Stimulated activated CD4-positive, alpha-beta T cell treated with anti-CD3 and anti-CD28 coated beads, Interleukin-4, amount 100 ng/mL, for 1 hour (primary cell): Measurements from ENCODE around the gene TSG101.
A peak's percentile ranks its signal among the peaks of the same experiment; 100 is the strongest.

Experiments
- DNase-seq: peaks from one replicate; pipeline ENCODE4 v3.0.0-alpha.2; 2020

Gene TSG101

GRCh38 chr11:18492888-18493287 lies 33.9 kb downstream of the TSG101 start:
- no peak for DNase-seq

- DNase-seq, result no peak
Observed at GRCh38 chr11:18491924-18492323, 34.8 kb downstream of the TSG101 start.

- no peak for DNase-seq
Observed at GRCh38 chr11:18490736-18491485, 35.8 kb downstream of the TSG101 start.

GRCh38 chr11:18490319-18490718 lies 36.4 kb downstream of the TSG101 start:
- no peak for DNase-seq

- DNase-seq, result no peak
Observed at GRCh38 chr11:18485913-18486528, 40.7 kb downstream of the TSG101 start.

- DNase-seq, result no peak
Observed at GRCh38 chr11:18479063-18479462, 47.7 kb downstream of the TSG101 start.

GRCh38 chr11:18472587-18472986 lies 54.2 kb downstream of the TSG101 start:
- DNase-seq, result no peak

GRCh38 chr11:18471995-18472394 lies 54.7 kb downstream of the TSG101 start:
- no peak for DNase-seq

- DNase-seq, result no peak
Observed at GRCh38 chr11:18468961-18469360, 57.8 kb downstream of the TSG101 start.

- DNase-seq, result no peak
Observed at GRCh38 chr11:18468059-18468458, 58.7 kb downstream of the TSG101 start.

GRCh38 chr11:18466402-18466801 lies 60.3 kb downstream of the TSG101 start:
- DNase-seq, result no peak

- no peak for DNase-seq
Observed at GRCh38 chr11:18463439-18463838, 63.3 kb downstream of the TSG101 start.

GRCh38 chr11:18461909-18462308 lies 64.8 kb downstream of the TSG101 start:
- DNase-seq, result no peak

- no peak for DNase-seq
Observed at GRCh38 chr11:18459634-18460033, 67.1 kb downstream of the TSG101 start.

GRCh38 chr11:18457450-18457849 lies 69.3 kb downstream of the TSG101 start:
- no peak for DNase-seq

- peak; percentile 3 for DNase-seq
Observed at GRCh38 chr11:18455686-18456372, 70.9 kb downstream of the TSG101 start, which contains the start of gene LDHAL6A. LDHAL6A (plus strand) TSS chr11:18455856; CDS start chr11:18456681, 825 bp downstream.

GRCh38 chr11:18452927-18453326 lies 73.8 kb downstream of the TSG101 start:
- no peak for DNase-seq

- DNase-seq, result no peak
Observed at GRCh38 chr11:18449251-18449650, 77.5 kb downstream of the TSG101 start.

- no peak for DNase-seq
Observed at GRCh38 chr11:18438691-18439090, 88.1 kb downstream of the TSG101 start.
